SKM-1 treated with dmso at 0.1 percent for 144 hours (cell line): ENCODE data around the gene THAP9.
"Not testable (repeated sequence)": the region's sequence is repeated elsewhere in the genome, so short reads cannot be mapped to it uniquely, and the experiment has no call there.

Experiments
- DNase-seq: peaks from one replicate; lab custom pipeline; 2025; ENCODE audit not compliant: unreplicated experiment; lab: John Stamatoyannopoulos, UW

Gene THAP9, protein sequence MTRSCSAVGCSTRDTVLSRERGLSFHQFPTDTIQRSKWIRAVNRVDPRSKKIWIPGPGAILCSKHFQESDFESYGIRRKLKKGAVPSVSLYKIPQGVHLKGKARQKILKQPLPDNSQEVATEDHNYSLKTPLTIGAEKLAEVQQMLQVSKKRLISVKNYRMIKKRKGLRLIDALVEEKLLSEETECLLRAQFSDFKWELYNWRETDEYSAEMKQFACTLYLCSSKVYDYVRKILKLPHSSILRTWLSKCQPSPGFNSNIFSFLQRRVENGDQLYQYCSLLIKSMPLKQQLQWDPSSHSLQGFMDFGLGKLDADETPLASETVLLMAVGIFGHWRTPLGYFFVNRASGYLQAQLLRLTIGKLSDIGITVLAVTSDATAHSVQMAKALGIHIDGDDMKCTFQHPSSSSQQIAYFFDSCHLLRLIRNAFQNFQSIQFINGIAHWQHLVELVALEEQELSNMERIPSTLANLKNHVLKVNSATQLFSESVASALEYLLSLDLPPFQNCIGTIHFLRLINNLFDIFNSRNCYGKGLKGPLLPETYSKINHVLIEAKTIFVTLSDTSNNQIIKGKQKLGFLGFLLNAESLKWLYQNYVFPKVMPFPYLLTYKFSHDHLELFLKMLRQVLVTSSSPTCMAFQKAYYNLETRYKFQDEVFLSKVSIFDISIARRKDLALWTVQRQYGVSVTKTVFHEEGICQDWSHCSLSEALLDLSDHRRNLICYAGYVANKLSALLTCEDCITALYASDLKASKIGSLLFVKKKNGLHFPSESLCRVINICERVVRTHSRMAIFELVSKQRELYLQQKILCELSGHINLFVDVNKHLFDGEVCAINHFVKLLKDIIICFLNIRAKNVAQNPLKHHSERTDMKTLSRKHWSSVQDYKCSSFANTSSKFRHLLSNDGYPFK

DNA sequence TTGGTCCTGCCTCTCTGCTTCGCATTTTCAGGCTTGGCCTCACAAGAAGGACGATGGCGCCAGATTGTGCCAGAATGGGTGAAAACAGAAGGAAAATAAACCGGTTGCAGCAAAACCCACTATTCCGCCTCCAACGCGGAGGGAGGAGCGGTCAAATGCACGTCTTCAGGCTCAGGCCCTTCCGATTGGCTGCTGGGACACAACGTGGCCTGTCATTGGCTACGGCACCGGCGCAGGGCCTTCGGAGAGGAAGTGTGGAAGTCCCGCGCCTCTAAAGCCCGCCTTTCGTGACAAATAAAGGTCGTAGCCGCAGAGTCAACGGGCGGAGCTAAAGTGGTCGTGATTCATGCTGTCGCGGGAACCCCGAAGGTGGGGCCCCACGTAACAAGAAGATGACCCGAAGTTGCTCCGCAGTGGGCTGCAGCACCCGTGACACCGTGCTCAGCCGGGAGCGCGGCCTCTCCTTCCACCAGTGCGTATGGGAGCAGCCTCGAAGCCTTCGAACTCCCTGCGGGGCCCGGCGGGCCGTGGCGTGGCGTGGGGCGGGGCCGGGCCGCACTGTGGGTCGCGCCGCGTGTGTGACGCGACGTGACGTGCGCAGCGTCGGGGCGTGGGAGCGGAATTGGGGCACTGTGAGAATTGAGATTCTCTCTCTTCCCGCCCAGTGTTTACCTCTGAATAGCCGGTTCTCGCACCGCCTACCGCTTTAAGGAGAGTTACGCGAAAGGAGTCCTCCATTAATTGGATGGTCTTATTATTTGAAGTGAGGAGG lies at the start of gene THAP9:
THAP9 (plus strand) TSS at position 325 of the 772 bp plus-strand sequence; CDS start at position 393, 68 bp downstream.
- peak; percentile 99 for DNase-seq

DNA sequence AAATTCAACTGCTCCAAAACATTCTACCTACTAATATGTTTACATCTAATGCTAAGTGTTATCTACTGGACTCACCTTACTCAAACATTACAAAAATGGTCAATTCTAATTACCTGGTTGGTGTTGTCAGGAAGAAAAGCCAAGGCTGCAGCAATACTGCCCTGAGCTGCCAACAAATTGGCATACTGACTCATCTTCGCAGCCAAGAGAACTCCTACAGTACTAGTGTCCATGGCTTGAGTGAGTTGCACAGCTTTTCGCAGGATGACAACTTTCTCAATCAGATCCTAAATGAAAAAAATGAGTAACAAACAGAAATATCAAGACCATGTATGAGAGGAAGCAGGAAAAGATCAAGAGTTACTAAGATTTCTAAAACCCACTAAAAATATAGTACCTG lies 49.2 kb upstream of the THAP9 start:
- DNase-seq, result no peak

DNA sequence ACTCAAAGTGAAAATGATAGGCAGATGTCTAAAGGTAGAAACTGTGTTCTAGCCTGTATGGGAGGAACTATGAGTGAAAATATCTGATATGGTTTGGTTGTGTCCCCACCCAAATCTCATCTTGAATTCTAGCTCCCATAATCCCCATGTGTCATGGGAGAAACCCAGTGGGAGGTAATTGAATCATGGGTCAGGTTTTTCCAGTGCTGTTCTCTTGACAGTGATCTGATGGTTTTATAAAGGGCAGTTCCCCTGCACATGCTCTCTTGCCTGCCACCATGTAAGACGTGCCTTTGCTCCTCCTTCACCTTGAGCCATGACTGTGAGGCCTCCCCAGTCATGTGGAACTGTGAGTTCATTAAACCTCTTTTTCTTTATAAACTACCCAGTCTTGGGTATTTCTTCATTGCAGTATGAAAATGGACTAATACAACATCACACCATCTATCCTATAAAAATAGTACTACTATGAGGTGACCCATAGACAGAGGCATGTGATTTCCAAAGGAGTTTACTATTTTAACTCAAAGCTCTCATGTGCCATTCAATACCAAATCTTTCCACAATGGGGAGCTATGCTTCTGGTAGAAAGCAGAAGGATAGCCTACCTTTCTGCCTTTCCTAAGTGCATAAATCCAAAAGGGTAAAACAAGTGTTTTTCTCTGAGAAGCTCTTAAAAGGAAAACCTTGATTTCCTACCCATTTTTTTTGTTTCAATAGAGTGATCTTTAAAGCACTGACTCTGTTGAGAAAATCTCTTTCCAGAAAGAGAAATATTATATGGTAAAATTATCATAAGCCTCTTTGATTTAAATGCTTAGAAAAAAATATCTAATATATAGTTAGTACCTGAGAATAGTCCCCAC lies 48.4 kb upstream of the THAP9 start:
- DNase-seq, result peak; percentile 30

DNA sequence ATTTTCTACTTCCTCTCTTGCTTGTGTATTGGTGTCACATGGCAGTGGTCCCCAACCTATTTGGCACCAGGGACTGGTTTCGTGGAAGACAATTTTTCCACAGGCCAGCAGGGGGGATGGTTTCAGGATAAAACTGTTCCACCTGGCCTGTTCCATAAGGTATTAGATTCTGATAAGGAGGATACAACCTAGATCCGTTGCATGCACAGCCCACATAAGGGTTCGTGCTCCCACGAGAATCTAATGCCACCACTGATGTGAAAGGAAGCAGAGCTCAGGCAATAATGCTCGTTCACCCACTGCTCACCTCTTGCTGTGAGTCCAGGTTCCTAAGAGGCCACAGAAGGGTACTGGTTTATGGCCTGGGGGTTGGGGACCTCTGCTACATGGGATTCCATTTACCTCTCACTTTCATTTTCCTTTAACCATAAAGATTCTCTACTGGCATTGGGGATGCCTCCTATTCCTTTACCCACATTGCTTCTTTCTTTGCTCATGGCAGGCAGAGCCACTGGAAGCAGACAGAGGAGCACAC lies 47.7 kb upstream of the THAP9 start:
- DNase-seq, result no peak

DNA sequence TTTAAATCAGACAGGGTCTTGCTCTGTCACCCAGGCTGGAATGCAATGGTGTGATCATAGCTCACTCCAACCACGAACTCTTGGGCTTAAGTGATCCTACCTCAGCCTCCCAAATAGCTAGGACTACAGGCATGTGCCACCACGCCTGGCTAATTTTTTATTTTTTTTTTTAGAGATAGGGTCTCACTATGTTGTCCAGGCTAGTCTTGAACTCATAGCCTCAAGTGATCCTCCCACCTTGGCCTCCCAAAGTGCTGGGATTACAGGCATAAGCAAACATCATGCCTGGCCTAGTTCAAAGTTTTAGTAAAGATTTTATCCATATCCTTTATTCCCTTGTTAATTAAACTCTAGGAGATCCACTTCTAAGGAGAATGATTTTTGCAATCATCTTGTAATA lies 40.0 kb upstream of the THAP9 start:
- DNase-seq, result not testable (repeated sequence)

DNA sequence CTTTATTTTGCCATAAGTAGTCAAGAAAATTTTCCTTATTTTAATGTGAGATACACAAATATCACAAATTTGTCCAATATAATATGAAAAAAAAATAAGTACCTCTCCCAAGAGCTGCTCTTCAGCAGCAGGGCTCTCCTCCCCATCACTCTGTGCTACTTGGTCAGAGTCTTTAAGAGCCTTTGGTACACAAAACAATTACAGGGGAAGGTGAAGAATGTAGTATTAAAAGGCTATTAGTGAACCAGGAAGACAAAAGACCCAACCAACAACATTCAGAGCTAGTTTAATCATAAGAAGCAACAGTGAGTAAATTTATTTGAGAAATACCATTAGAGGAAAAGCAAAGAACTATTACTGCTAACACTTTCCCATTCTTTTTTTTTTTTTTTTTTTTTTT lies 39.0 kb upstream of the THAP9 start:
- DNase-seq, result no peak

DNA sequence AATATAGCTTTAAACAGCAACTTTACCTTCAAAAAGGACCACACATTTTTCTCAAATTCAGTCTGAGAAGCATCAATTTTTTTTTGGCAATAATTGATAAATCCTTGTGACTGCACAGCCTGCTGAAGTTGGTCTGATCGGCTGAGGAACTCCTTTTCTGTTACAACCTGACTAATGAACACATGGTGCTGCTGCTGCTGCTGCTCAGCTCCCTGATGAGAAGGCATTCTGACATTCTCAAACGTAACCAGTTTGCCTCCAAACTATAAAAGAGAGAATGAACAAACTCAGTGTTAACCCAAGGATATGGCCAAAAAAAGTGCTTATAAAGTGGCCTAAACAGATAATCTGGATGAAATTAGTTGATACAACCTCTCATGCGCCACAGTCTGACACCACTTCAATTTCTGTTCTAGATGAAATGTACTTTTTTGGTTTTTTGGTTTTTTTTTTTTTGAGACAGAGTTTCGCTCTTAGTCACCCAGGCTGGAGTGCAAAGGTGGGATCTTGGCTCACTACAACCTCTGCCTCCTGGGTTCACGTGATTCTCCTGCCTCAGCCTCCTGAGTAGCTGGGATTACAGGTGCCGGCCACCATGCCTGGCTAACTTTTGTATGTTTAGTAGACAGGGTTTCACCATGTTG lies 36.1 kb upstream of the THAP9 start:
- DNase-seq, result no peak

DNA sequence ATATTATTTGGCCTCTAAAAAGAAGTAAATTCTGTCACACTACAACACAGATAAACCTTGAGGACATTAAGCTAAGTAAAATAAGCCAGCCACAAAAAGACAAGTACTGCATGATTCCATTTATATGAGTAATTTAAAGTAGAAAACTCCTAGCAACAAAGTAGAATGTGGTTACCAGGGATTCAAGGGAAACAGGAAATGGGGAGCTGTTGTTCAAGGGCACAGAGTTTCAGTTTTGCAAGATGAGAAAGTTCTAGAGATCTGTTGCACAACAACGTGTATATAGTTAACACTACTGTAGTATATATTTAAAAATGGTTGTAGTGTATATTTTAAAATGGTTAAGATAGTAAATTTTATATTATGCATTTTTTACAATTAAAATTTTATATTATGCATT lies 34.9 kb upstream of the THAP9 start:
- DNase-seq, result peak; percentile 79

DNA sequence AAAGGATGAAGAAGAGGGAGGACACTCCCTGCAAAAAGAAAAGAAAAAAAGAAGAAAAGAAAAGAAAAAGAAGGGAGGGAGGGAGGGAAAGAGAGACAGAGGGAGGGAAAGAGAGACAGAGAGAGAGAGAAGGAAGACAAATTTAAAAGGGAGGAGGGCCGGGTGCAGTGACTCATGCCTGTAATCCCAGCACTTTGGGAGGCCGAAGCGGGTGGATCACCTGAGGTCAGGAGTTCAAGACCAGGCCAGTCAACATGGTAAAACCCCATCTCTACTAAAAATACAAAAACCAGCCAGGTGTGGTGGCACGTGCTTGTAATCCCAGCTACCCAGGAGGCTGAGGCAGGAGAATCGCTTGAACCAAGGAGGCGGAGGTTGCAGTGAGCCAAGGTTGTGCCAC lies 34.5 kb upstream of the THAP9 start:
- not testable (repeated sequence) for DNase-seq

DNA sequence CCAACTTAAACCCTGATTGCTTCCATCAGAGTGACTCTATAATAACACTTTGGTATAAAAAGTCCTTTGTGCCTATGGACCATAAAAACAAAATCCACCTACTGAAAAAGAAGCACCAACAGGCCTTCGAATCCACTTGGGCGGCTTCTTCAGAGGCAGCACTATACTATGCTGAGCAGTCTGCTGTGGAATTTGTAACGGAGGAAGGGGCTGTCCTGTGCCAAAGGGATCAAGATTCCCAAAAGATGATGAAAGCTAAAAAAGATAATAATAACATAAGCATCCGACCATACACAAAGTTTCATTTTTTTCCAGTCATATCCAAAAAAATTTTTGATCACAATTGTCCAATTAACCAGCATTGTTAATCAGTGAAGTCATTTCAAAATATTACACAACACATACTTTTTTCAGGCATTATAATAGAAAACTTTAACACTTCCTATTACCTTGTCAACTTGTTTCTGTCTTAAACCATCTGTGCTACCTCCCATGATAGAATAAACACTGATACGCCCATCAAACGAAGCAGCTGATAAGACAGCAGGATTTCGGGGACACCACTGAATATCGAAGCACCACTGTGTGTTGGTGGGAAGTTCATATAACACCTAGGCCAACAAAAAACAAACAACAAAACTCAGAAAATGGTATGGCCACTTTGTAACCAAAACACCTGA lies 33.7 kb upstream of the THAP9 start:
- DNase-seq, result no peak

DNA sequence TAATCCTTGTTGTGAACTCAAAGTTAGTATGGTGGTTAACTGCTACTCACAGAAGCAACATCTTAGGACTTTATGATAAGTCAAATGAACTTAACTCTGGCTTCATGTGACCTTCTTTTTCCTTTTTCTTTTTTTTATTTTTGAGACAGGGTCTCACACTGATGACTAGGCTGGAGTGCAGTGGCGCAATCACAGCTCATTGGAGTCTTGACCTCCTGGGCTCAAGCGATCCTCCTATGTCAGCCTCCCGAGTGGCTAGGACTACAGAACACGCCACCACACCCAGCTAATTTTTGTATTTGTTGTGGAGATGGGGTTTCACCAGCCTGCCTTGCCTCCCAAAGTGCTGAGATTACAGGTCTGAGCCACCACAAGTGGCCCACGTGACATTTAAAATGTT lies 32.0 kb upstream of the THAP9 start:
- DNase-seq, result no peak

DNA sequence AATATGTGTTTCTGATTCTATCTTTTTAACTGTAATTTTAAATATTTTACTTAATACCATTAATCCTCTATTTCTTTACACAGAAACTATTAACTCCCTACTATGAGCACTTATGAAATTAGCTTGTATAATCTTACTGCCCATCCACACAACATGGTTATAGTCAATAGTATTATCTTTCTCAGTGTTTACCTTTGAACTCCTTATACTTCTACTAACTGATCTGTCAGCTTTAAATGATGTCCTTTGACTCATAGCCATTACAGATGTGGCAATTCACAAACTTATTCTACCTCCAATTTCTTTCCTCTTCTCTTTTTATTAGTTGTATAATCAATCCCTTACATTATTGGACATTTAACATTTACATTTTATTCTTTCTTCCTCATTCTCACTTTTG lies 15.1 kb upstream of the THAP9 start:
- no peak for DNase-seq

DNA sequence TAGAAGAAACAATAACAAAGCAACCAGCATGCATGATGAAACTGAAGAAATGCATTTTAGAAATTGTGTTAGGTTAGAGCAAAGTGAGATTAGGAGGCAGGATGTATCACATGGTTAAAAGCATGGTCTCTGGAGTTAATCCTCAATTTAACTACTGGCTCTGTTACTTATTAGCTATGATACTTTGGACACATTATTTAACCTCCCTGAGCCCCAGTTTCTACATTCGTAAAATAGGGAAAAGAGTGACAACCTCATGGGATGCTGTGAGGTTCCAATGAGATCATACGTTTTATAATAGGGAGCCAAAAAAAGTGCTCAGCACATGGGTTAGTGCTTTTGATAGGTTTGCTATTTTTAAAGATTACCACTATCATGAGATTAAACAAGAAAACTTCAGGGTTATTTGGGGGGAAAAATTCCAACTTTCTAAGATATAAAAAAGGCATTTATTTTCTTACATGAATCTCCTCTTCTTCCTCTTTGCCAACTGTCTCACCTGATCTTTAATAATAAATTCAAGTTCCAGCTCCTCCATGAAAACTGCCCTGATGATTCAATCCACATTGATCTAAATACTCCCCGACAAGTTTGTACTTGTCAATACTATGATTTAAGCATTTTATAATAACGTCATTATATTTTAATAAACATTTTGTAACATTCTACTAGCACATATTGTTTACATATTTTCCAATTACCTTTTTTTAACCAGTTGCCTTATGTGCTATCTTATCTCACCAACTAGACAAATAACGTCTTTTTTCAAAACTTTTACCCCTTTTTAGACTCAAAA lies 14.2 kb upstream of the THAP9 start:
- no peak for DNase-seq

DNA sequence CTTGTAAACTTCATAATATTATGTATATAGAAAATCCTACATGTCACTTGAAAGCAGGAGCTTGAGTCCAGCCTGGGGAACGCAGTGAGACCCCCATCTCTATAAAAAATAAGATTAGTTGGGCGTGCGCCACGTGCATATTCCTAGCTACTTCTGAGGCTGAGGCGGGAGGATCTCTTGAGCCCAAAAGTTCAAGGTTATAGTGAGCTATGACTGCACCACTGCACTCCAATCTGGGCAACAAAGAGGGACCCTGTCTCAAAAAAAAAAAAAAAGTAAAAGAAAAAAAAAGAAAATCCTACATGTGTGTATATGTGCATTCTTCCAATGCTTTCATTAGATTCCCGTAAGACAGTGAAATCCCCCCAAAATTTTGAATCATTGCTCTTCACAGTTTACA lies 11.2 kb upstream of the THAP9 start:
- no peak for DNase-seq

DNA sequence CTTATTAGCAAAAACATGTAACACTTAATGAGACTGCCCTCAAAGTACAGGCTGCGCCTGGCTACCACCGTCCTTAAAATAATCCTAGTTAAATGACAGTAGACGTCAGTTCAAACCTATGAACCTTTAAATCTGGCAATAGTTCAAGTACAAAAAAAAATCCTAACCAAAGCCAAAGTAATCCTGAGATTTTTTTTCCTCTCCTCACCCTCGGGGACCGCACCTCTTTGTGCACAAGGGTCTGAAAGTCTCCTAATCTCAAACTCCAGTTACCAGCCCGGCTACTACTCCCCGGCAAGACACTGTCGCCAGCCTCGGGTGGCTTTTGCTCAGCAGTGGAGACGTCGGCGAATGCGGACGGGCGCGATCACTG lies 10.0 kb upstream of the THAP9 start:
- DNase-seq, result no peak

DNA sequence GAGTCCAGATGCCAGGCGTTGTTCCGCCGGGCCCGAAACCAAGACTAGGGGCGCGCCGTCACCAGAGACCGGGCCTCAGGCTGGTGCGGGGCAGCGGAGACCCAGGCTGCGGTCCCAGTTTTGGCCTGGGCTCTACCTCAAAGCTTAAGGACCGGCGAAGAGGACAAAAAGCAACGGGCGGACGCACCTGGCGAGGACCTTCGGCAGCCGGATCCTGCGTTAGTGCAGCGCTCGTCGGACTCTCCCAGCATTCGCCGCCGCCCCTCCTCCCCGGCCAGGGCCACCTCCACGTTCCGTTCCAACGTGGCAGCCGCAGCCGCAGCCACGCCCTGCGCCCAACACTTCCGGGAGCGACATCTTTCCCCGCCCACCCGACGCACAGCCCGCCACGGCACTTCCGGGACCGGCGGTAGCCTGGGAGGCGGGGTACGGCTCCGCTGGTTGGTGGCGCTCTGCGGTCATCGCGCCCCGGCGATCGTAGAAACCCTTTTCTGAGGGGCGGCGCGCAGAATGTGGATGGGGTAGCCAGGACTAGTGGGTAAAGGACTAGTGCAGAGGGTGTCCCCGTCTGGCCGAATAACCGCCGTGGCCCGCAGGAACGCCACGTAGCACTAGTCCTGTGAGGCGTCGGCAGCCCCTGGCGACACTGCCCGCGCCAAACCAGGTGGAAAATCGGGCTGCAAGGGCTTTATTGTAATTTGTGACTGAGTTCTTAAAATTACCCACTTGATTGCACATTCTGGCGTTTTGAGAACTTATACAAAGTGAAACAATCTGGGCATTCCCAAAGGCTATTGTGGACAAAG lies 9.4 kb upstream of the THAP9 start, which contains the start of gene SEC31A:
SEC31A (minus strand) TSS at position 253 of the 806 bp plus-strand sequence. CDS start 9,217 bp downstream, outside the sequence.
- peak; percentile 92 for DNase-seq

DNA sequence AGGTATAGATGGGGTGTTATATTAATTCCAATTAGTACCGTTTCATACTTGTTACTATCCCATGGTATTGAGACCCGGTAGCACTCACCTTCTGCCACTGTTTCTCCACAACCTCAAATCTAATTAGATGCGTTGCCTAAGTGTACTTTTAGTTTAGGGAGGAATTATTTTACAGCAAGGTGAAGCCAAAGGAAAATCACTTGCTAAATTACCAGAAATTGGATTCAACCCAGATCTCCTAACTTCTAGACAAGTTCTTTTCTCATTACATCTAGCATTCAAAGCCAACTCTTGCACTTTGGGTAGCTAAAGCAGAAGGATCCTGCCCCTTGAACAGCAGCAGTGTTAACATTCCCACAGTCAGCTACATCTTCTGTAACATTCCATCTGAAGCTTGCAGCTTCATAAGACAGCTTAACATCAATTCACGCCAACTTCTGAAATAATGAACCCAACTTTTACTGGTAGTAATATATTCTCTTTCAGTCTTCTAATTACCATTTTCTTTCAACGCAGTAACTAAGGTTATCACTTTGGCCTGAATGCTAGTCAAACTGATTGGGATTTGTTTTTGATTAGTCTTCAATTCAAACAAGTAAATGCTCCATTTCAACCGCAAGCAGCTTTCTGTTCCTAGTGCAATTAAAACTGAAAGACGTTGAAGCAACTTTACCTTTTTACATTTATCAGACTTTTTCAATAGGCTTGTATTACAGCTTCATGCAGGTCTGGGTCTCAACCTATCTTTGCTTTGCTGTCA lies 8.6 kb upstream of the THAP9 start:
- no peak for DNase-seq
